Right lobe of liver (tissue), 6 donors: Measurements from ENCODE around the gene ZNF398. TPM values are rescaled to one million over a fixed set of nuclear protein-coding genes. Genes with fewer than 3 reads are reported as not detected.

Experiments used
- ATAC-seq, 4 donors: fragments of 200-7000 bp; cut with Tn5 transposase; one replicate each; pipeline ENCODE4 v1.9.1; 2020; ENCODE audit warnings: mild to moderate bottlenecking in 4 of 4, moderate library complexity in 4 of 4
- DNase-seq, 3 donors: peaks; one replicate each; pipeline ENCODE4 v3.0.0-alpha.2; 2020
- H3K27ac ChIP-seq, 3 donors: fragments of 200-600 bp; one replicate each; pipeline ENCODE4 v1.8.0; 2022
- H3K27me3 ChIP-seq, 2 donors: fragments of 200-600 bp; one replicate each; pipeline ENCODE4 v1.8.0; 2022
- H3K36me3 ChIP-seq, 4 donors: fragments of 200-600 bp; sonication (generic) in 1 of 4; one replicate each; pipeline versions ENCODE4 v1.5.1 to v1.8.0; 2017 to 2022; ENCODE audit warnings: control low read depth in 1 of 4
- H3K4me1 ChIP-seq, 4 donors: fragments of 200-600 bp; sonication (generic) in 1 of 4; one replicate each; pipeline versions ENCODE4 v1.5.1 to v1.8.0; 2017 to 2022; ENCODE audit warnings: control low read depth in 1 of 4
- H3K4me3 ChIP-seq, 3 donors: fragments of 200-600 bp; one replicate each; pipeline ENCODE4 v1.8.0; 2022
- H3K9me3 ChIP-seq, 4 donors: fragments of 200-600 bp; sonication (generic) in 1 of 4; one replicate each; pipeline versions ENCODE4 v1.5.1 to v1.8.0; 2017 to 2022; ENCODE audit warnings: control low read depth in 1 of 4
- POLR2A ChIP-seq: fragments of 450-650 bp; IDR thresholded peaks from one replicate; pipeline ENCODE4 v1.6.1; 2017; ENCODE audit warnings: antibody characterized with exemption, mild to moderate bottlenecking
- WGBS: methylation state at CpG from one replicate; pipeline ENCODE4 v1.1.6; 2018; ENCODE audit warnings: low coverage, low lambda C conversion rate; ENCODE audit not compliant: insufficient coverage; ENCODE audit errors: missing lambda C conversion rate; 5-methylcytosine and 5-hydroxymethylcytosine counted together
- intact Hi-C, 2 donors: fragments of 100-400 bp; cut with DNase I; formaldehyde crosslinking; loops; one replicate each; pipeline versions ENCODE4 v1.11.2 to v1.14.1; 2022
- long read RNA-seq: library from polyadenylated mRNA; unstranded; transcript quantifications from one replicate; pipeline ENCODE4 v2.0.0, GENCODE V29; 2019
- total RNA-seq, 6 experiments: library from RNA; depleted of rRNA in 2 of 6; stranded (reverse); fragments of >200 nt in 2 of 6; fragmentation: NEBNext Ultra II Directional in 3 of 6; extraction: Animal tissue kit (Norgen Biotek cat#: 25700) in 3 of 6; gene quantifications; one replicate each; pipeline versions ENCODE4 v1.1.0 to v1.2.4, GENCODE V29; 2016 to 2023
- TF ChIP-seq, protein P1 (sequence below), 4 donors: fragments of 200-600 bp in 3 of 4; fragments of 450-650 bp in 1 of 4; IDR thresholded peaks; one replicate each; pipeline versions ENCODE4 v1.5.1 to v1.8.0; 2016 to 2022; ENCODE audit warnings: antibody characterized with exemption in 4 of 4, mild to moderate bottlenecking in 2 of 4
- donor health status: DM: no; HTN: yes; CAD: no.
- donor health status: DM: no; HTN: no; CAD: no.
- donor health status: DM: no; HTN: no; CAD: no.
- donor health status: DM: no; HTN: yes; CAD: no.
- donor health status: DM: no; HTN: yes; CAD: no.

Gene ZNF398, protein sequence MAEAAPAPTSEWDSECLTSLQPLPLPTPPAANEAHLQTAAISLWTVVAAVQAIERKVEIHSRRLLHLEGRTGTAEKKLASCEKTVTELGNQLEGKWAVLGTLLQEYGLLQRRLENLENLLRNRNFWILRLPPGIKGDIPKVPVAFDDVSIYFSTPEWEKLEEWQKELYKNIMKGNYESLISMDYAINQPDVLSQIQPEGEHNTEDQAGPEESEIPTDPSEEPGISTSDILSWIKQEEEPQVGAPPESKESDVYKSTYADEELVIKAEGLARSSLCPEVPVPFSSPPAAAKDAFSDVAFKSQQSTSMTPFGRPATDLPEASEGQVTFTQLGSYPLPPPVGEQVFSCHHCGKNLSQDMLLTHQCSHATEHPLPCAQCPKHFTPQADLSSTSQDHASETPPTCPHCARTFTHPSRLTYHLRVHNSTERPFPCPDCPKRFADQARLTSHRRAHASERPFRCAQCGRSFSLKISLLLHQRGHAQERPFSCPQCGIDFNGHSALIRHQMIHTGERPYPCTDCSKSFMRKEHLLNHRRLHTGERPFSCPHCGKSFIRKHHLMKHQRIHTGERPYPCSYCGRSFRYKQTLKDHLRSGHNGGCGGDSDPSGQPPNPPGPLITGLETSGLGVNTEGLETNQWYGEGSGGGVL
- total RNA-seq: 1 to 10 TPM; 5.3 to 7.9 (median 6.2) TPM
- long read RNA-seq, partial matches to known transcripts: 0 of 1 reads
- long read RNA-seq, other reads (novel, unspliced or antisense): 1 of 1 reads

DNA sequence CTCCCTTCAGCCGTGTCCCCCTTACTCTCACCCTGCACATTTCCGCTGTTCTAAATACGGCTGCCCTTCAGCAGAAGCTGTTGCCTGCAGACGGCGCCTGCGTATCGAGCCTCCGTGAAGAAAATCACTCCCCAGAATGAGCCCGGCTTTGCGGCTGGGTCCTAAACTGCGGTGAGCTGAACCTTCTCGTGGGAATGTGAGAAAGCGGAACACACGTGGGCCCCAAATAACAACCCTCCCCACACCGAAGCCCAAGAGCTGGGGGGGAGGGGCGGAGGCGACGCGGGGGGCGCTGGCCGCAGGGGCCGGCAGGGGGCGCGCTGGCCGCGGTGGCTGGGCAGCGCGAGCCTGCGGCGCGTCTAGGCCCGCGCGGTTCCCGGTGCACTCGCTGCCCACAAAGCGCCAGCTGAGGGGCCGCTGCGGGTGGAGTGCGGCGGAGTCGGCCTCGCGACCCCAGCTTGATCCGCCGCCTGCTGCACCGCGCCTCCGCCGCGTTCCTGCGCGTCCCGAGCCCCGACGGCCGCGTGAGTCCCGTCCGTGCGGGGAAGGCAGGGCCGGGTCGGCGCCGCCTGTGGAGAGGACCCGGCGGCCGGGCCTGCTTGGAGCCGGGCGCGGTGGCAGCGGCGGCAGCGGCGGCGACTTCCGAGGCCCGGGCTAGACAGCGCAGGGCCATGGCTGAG, at the start of gene ZNF398:
Gene ZNF398, plus strand, starts transcription at position 382 of the 680 bp plus-strand sequence. Its CDS starts 290 bp downstream, at position 672.
- intact Hi-C loops: no loop called here
- WGBS: 2% methylated on average over 38 of the region's 79 CpGs

DNA sequence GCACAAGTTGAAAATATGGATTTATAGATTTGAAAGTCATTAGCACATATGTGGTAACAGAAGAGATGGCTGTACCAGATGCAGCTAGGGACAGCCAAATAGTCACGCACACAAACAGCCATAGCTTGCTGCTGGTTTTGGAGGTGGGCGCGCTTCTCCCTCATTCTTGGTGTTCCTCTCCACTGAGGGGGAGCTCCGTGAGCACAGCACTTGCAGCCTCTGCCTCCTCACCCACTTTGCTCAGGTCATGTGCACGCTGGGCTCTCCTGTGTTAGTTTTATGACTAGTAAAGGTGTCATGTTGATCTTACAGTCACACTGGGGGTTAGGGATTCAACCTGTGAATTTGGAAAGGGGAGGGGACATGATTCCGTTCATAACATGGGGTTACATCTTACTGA, 48.2 kb upstream of the ZNF398 start:
- 53% methylated on average over 4 of the region's 6 CpGs for WGBS
- intact Hi-C loops: loop anchor here in 1 of 2 donors (10.0 kb wide), 1 partner anchor 94 kb away; no protein-coding TSS in a partner anchor
- no peaks in the 10 kb centered on the region for H3K9me3 ChIP-seq
- no peak overlapping the region for H3K4me3 ChIP-seq
- ATAC-seq: no peak
- no peaks in the 10 kb centered on the region for H3K4me1 ChIP-seq
- H3K27ac ChIP-seq: no peak overlapping the region
- DNase-seq: no peak
- TF ChIP-seq POLR2A: no peak
- TF ChIP-seq, protein P1, sequence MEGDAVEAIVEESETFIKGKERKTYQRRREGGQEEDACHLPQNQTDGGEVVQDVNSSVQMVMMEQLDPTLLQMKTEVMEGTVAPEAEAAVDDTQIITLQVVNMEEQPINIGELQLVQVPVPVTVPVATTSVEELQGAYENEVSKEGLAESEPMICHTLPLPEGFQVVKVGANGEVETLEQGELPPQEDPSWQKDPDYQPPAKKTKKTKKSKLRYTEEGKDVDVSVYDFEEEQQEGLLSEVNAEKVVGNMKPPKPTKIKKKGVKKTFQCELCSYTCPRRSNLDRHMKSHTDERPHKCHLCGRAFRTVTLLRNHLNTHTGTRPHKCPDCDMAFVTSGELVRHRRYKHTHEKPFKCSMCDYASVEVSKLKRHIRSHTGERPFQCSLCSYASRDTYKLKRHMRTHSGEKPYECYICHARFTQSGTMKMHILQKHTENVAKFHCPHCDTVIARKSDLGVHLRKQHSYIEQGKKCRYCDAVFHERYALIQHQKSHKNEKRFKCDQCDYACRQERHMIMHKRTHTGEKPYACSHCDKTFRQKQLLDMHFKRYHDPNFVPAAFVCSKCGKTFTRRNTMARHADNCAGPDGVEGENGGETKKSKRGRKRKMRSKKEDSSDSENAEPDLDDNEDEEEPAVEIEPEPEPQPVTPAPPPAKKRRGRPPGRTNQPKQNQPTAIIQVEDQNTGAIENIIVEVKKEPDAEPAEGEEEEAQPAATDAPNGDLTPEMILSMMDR (IDR thresholded peaks at IDR 0.05): no peak
- no peaks in the 10 kb centered on the region for H3K36me3 ChIP-seq
- no peaks in the 10 kb centered on the region for H3K27me3 ChIP-seq

More for the DNA sequence above, at the start of gene ZNF398:
- ATAC-seq (peak; percentile 85 to 93 (median 90)), DNase-seq (peak; percentile 83 to 84 (median 83))
- no peaks in the 10 kb centered on the region for H3K36me3 ChIP-seq
- TF ChIP-seq, protein P1 (IDR thresholded peaks at IDR 0.05): peak; percentile 65 to 99 (median 79)
- peak; percentile 75 for TF ChIP-seq POLR2A
- peak within 1 kb of the TSS; percentile 84 to 94 (median 86) for H3K4me3 ChIP-seq
- H3K9me3 ChIP-seq: no peaks in the 10 kb centered on the region
- peaks cover 0 to 18% (median 0%) of the 10 kb centered on the region in 4 donors for H3K4me1 ChIP-seq
- H3K27me3 ChIP-seq: no peaks in the 10 kb centered on the region
- peak within 1 kb of the TSS; percentile 72 to 89 (median 82) for H3K27ac ChIP-seq

DNA sequence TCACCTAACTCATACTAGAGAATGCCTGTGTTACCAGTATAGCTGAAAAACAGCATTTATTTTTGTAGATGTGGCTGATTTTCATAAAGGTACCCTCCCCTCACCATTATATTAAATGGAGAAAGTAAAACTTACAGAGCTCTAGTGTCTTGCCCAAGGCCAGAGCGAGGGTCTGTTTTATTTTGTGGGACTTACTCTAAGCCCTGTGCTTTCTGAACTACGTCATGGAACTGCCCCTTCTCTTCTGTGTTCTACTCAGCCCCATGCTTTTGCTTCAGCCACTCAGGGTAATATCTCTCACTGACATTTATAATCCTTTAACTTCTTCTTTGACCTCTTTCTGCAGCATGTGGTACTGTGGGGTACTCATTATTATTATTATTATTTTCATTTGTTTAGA, 46.4 kb upstream of the ZNF398 start:
- intact Hi-C loops: no loop called here
- Histone ChIP-seq H3K4me1 (no peaks in the 10 kb centered on the region), H3K27me3 (no peaks in the 10 kb centered on the region), H3K9me3 (no peaks in the 10 kb centered on the region), H3K4me3 (no peak overlapping the region), H3K27ac (no peak overlapping the region), H3K36me3 (no peaks in the 10 kb centered on the region)
- DNase-seq (no peak), ATAC-seq (no peak)
- TF ChIP-seq POLR2A: no peak
- TF ChIP-seq, protein P1 (IDR thresholded peaks at IDR 0.05): no peak
- WGBS: 100% methylated on average over 2 of the region's 2 CpGs

DNA sequence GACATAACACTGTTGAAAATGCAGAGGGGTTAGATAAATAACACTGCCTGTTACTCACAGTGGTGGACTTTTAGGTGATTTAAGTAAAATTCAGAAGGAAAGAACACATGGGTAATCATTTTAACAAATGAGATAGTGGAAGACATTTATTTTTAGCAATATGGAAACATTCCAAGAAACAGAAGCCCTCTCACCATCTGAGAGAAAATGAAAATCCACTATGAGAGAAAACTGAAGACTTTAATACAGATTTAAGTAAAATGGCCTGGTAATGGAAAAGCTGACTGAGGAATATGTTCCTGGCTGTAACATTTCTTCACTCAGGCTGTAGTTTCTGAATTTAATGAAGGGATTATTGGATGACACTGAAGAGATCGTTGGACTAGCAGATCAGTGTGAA, 44.6 kb upstream of the ZNF398 start:
- WGBS: 70% methylated on average over 1 of the region's 1 CpG

More for the DNA sequence above, 44.6 kb upstream of the ZNF398 start:
- ATAC-seq (no peak), DNase-seq (no peak)
- intact Hi-C loops: no loop called here
- no peak overlapping the region for H3K4me3 ChIP-seq
- H3K4me1 ChIP-seq: no peaks in the 10 kb centered on the region
- no peak overlapping the region for H3K27ac ChIP-seq
- TF ChIP-seq POLR2A: no peak
- TF ChIP-seq, protein P1 (IDR thresholded peaks at IDR 0.05): no peak
- no peaks in the 10 kb centered on the region for H3K27me3 ChIP-seq
- H3K9me3 ChIP-seq: no peaks in the 10 kb centered on the region
- no peaks in the 10 kb centered on the region for H3K36me3 ChIP-seq
